T-helper 2 cell treated with Interferon-gamma antibody and Interleukin-4, amounts not matched to agents 5 μg/mL and 100 μg/mL, for 36 hours (primary cell): ENCODE data around the gene SECTM1.

Experiments used
- DNase-seq: peaks from one replicate; pipeline ENCODE4 v3.0.0; 2021; ENCODE audit warnings: low spot score
- H3K27ac Mint-ChIP-seq: one replicate; pipeline ENCODE4 v1.8.0; 2021; ENCODE audit warnings: mild to moderate bottlenecking, mixed read lengths
- H3K27me3 Mint-ChIP-seq: one replicate; pipeline ENCODE4 v1.8.0; 2021; ENCODE audit warnings: low read depth, mixed read lengths
- H3K36me3 Mint-ChIP-seq: one replicate; pipeline ENCODE4 v1.8.0; 2021; ENCODE audit warnings: low read depth, mixed read lengths
- H3K4me1 Mint-ChIP-seq: one replicate; pipeline ENCODE4 v1.8.0; 2021; ENCODE audit warnings: low read depth, mixed read lengths
- H3K4me3 Mint-ChIP-seq: one replicate; pipeline ENCODE4 v1.8.0; 2022; ENCODE audit warnings: mild to moderate bottlenecking, moderate library complexity, mixed read lengths
- H3K9me3 Mint-ChIP-seq: one replicate; pipeline ENCODE4 v1.8.0; 2021; ENCODE audit warnings: mixed read lengths

The SECTM1 gene

DNA sequence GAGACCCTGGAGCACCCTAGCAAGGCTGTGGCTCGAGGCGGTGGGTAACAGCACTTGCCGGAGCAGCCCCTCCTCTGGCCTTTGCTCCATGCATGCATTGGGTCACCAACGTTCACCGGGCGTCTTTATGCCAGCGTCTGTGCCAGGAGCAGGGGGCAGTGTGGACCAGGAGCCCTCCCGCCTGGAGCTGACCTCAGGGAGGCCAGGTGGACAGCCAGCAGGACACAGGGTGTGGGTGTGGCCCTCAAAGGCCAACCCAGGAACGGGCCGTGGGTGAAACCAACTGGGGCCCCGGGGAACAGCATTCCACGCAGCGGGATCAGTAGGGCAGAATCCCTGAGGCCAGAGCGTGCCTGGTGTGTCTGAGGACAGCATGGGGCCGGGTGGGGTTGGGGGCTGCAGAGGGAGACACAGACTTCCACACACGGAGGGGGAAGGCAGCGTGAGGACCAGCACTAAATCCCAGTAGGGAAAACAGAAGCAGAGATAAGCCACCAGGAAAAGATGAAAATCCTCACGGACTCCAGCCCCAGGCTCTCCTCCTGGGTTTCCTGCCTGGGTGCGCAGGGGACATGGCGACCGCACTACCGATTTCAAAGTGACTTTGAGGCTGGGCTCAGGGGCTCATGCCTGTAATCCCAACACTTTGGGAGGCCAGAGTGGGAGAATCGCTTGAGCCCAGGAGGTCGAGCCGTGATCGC, 13.3 kb downstream of the SECTM1 start:
- no peak overlapping the region for H3K27ac Mint-ChIP-seq
- peaks cover 19% of the 10 kb centered on the region for H3K4me1 Mint-ChIP-seq
- no peaks in the 10 kb centered on the region for H3K9me3 Mint-ChIP-seq
- no peak for DNase-seq
- H3K27me3 Mint-ChIP-seq: no peaks in the 10 kb centered on the region
- H3K36me3 Mint-ChIP-seq: peaks cover 7% of the 10 kb centered on the region
- peak overlapping the region; percentile 21 for H3K4me3 Mint-ChIP-seq

DNA sequence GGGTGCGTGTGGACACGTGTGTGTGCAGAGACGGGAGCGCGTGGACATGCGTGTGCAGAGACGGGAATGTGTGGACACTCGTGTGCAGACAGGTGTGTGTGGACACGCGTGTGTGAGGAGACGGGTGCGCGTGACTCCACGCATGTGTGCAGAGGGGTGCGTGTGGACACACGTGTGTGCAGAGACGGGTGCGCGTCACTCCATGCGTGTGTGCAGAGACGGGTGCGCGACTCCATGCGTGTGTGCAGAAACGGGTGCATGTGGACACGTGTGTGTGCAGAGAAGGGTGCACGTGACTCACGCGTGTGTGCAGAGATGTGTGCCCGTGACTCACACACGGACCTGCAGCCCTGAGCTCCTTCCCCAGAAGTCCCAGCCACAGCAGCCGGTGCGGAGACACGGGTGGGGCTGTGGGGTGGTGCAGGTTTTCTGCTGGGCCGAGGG, 13.9 kb downstream of the SECTM1 start:
- H3K27ac Mint-ChIP-seq: no peak overlapping the region
- peaks cover 17% of the 10 kb centered on the region for H3K4me1 Mint-ChIP-seq
- DNase-seq: no peak
- peaks cover 7% of the 10 kb centered on the region for H3K36me3 Mint-ChIP-seq
- H3K4me3 Mint-ChIP-seq: no peak overlapping the region
- H3K9me3 Mint-ChIP-seq: no peaks in the 10 kb centered on the region
- H3K27me3 Mint-ChIP-seq: no peaks in the 10 kb centered on the region

DNA sequence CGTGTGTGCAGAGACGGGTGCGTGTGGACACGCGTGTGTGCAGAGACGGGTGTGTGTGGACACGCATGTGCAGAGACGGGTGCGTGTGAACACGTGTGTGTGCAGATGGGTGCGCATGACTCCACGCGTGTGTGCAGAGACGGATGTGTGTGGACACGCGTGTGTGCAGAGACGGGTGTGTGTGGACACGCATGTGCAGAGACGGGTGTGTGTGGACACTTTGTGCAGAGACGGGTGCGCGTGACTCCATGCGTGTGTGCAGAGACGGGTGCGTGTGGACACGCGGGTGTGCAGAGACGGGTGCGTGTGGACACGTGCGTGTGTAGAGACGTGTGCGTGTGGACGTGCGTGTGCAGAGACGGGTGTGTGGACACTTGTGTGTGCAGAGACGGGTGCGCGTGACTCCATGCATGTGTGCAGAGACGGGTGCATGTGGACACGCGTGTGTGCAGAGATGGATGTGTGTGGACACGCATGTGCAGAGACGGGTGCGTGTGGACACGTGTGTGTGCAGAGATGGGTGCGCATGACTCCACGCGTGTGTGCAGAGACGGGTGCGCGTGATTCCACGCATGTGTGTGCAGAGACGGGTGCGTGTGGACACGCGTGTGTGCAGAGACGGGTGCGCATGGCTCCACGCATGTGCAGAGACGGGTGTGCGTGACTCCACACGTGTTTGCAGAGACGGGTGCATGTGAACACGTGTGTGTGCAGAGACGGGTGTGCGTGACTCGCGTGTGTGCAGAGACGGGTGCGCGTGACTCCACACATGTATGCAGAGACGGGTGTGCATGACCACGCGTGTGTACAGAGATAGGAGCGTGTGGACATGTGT, 14.6 kb downstream of the SECTM1 start:
- peaks cover 9% of the 10 kb centered on the region for H3K36me3 Mint-ChIP-seq
- peaks cover 17% of the 10 kb centered on the region for H3K4me1 Mint-ChIP-seq
- H3K27me3 Mint-ChIP-seq: no peaks in the 10 kb centered on the region
- no peak for DNase-seq
- H3K27ac Mint-ChIP-seq: no peak overlapping the region
- no peak overlapping the region for H3K4me3 Mint-ChIP-seq
- no peaks in the 10 kb centered on the region for H3K9me3 Mint-ChIP-seq

DNA sequence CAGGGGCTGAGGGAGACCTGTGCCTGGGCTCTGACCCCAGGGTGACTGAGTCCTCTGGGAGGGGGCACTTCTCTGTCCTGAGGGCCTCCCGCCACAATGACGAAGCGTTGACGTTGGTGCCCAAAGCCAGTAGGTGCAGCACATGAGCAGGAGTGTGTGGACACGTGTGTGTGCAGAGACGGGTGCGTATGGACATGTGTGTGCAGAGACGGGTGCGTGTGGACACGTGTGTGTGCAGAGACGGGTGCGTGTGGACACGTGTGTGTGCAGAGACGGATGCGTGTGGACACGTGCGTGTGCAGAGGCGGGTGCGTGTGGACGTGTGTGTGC, 15.4 kb downstream of the SECTM1 start:
- Mint-ChIP-seq H3K27ac (no peak overlapping the region), H3K36me3 (peaks cover 16% of the 10 kb centered on the region), H3K4me3 (no peak overlapping the region), H3K9me3 (no peaks in the 10 kb centered on the region), H3K4me1 (peaks cover 17% of the 10 kb centered on the region), H3K27me3 (no peaks in the 10 kb centered on the region)
- no peak for DNase-seq

DNA sequence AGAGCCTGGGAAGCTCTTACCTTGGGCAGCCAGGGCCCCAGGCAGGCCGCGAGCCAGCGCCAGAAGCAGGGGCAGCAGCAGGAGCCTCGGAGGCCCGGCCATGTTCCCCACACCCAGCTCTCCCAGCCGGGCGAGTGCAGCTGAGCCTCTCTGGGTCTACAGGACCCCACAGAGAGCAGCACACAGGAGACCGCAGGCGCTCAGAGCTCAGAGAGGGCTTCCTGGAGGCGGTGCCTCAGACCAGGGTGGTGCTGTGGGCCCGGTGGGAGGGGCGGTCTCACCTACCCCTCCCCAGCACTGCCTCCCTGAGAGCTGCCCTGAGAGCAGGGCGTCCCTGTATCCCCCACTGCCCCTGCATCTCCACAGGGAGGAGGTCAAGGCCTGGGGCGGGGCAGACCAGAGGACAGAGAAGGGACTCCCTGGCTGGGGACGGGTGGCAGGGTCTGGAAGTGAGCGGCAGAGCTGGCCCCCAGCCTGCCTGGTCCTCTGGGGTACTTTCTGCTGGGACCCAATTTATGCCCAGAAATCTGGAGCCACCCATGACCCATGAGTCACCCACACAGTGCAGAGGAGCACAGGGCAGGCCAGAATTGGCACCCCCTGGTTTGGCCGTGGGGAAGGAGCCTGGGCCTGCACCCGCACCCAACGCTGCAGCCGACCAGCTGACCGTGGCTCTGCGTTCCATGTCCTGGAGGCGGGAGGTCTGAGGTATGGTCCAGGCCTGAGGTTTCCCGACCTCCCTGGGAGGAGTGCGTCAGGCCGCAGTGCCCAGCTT, 16.0 kb downstream of the SECTM1 start, which contains the start of gene CD7:
CD7 (minus strand) TSS at position 215 of the 775 bp plus-strand sequence; CDS start at position 102, 113 bp downstream.
- H3K9me3 Mint-ChIP-seq: no peaks in the 10 kb centered on the region
- peaks cover 17% of the 10 kb centered on the region for H3K4me1 Mint-ChIP-seq
- H3K27me3 Mint-ChIP-seq: no peaks in the 10 kb centered on the region
- peaks cover 16% of the 10 kb centered on the region for H3K36me3 Mint-ChIP-seq
- H3K4me3 Mint-ChIP-seq: no peak within 1 kb of the TSS
- peak within 1 kb of the TSS; percentile 86 for H3K27ac Mint-ChIP-seq
- DNase-seq: peak; percentile 62

DNA sequence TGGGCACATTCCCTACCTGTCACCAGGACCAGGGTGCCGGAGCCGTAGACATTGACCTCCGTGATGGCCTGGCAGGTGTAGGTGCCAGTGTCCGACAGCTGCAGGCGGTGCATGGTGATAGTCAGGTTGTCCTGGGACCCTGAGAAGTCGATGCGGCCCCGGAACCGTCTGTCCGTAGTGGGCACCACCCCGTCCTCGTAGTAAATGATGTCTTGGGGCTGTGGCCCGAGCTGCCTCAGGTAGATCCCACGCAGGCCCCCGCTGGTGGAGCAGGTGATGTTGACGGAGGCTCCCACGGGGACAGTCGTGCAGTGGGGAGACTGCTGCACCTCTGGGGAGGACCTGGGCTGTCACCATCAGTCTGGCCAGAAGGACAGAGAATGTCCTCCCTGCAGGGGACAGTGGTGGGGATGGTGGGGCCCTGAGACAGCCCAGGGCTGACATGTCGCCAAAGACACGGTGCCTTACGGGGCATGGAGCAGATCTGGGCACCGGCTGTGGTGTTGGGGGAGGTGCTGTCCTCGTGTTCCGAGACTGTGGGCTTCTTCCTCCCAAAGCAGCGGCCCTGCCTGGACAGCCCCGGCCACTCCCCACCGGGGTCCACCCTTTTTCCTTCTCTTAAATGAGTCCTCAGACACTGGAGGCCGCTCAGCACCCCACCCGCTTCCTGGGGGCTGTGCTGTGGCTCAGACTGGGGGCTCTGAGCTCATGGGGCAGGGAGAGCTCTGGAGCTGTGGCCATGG, 16.7 kb downstream of the SECTM1 start:
- peaks cover 17% of the 10 kb centered on the region for H3K4me1 Mint-ChIP-seq
- no peak for DNase-seq
- H3K9me3 Mint-ChIP-seq: no peaks in the 10 kb centered on the region
- H3K4me3 Mint-ChIP-seq: no peak overlapping the region
- peaks cover 16% of the 10 kb centered on the region for H3K36me3 Mint-ChIP-seq
- H3K27ac Mint-ChIP-seq: peak overlapping the region; percentile 78
- H3K27me3 Mint-ChIP-seq: no peaks in the 10 kb centered on the region

DNA sequence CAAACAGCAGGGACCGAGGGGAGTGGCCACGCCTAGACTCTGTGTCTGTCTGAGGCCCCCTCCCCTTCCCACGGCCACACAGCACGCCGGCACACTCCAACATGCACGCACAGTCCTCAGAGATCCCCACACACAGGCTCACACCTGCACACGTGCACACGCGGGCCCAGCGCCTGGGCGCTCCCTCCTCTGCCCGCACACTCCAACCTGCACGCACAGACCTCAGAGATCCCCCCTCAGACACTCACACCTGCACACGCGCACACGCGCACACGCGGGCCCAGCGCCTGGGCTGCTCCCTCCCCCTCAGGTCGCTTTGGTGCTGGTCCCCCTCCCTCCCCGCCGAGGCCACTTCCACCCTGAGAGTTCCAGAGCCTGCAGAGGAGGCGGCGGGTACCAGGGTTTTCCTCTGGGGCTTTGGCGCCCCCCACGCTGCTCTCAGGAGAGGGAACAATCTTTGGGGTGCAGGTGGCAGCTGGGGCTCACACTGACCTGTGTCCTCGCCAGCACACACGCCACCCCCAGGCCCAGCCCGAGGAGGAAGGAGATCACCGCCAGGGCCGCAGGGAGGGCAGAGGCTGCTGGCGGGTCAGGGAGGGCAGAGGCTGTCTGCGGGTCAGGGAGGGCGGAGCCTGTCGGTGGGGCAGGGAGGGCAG, 17.7 kb downstream of the SECTM1 start:
- Mint-ChIP-seq H3K9me3 (no peaks in the 10 kb centered on the region), H3K36me3 (peaks cover 16% of the 10 kb centered on the region), H3K4me1 (peaks cover 12% of the 10 kb centered on the region), H3K4me3 (no peak overlapping the region), H3K27me3 (no peaks in the 10 kb centered on the region), H3K27ac (peak overlapping the region; percentile 86)
- DNase-seq: no peak

DNA sequence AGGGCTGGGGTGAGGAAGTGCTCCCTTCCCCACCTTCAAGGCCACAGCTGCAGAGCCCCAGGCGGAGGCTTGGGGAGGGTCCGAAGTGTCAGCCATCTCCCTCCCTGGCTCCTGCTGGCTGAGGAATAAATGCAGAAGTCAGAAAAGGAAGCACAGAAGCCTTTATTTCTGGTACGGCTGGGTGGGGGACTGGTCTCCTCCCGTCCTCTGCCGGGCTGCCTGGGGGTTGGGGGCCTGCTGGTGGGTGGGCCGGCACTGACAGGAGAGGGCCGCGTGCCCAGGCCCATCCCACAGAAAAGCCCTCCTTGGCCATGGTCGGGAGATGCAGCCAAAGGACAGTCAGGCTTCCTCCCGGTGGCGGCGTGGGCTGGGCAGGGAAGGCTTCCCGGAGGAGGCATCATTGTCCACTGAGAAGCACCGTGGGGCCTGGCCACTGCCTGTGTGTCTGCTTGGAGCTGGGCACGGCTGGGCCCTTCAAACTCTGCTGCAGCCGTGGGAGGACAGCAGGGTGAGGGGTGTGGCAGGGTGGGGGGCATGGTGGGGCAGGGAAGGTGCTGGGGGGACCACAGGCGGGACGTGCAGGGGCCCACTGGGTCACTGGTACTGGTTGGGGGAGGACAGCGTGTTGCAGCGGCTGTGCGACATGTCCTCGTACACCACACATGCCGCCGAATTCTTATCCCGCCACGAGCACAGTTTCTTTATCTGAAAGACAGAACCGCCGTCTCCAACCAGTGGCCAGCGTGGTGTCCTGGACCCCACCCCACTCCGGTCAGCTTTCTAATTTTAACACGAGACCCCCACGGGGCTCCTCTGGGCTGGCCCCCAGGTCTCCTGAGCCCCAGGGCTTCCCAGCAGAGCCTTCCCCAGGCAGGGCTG, 18.6 kb downstream of the SECTM1 start:
- Mint-ChIP-seq H3K4me3 (peak overlapping the region; percentile 21), H3K4me1 (peaks cover 10% of the 10 kb centered on the region), H3K27ac (no peak overlapping the region), H3K27me3 (no peaks in the 10 kb centered on the region), H3K9me3 (no peaks in the 10 kb centered on the region), H3K36me3 (peaks cover 16% of the 10 kb centered on the region)
- DNase-seq: no peak

DNA sequence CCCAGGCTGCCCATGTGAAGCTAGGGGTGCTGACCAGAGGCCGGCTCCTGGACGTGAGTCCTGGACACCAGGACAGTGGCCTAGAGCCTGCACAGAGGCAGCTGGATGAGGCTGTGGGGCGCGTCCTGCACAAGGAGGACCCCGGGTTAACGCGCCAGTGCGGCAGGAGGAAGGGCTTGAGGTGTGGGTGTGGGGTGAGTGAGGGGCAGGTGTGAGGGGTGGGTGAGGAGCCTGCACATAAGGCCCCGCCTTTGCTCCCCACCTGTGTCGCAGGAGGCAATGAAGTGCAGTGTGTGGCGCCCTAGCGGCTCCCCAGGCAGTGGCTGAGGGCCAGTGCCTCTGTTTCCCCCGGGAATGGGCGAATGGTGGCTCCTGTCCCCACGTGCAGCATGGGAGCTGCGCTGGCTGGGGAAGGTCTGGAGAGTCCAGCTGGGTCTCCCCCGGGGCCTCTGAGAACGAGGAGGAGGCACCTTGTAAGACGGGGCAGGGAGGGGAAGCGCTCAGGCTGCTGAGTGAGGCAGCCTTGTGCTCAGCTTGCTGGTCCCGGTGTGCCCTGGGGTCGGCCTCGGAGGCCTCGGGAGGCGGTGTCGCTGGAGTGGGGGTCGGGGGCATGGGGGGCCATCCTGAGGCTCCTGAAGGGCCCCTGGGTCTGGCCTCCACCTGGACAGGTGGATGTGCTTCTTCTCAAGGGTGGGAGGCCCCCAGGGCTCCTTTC, 19.4 kb downstream of the SECTM1 start:
- peaks cover 16% of the 10 kb centered on the region for H3K36me3 Mint-ChIP-seq

DNA sequence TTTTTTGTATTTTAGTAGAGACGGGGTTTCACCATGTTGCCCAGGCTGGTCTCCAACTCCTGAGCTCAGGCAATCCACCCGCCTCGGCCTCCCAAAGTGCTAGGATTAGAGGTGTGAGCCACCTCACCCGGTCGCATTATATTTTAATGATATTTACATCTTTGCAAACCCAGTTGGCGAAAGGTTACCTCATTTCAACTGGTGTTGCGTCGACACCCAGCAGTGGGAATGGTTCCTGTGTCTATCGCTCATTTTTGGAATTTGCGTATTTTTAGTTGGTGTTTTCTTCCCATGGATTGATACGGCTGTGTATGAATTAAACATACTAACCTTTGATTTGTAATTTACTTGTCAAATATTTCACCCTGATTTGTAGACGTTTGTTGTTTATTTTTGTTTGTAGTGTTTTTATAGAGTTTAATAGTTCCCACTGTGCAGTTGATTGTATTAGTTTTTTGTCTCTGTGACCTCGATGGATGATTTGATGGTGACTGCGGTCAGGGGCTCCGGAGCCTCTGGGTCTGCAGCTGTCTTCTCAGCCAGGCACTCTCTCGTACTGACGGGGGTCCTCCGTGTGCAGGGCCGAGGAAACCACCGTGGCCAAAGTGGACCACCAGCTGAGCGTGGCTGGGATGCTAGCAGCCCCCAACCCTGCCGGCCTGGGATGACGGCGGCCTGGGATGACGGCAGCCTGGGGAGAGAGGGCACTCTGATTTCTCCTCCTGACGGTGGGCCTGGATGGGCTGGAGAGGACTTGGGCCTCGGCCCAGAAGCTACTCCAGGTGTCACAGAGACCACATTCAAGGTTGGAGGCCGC, 20.2 kb downstream of the SECTM1 start:
- Mint-ChIP-seq H3K9me3 (no peaks in the 10 kb centered on the region), H3K4me3 (no peak overlapping the region), H3K36me3 (peaks cover 16% of the 10 kb centered on the region), H3K27ac (no peak overlapping the region), H3K4me1 (peaks cover 12% of the 10 kb centered on the region), H3K27me3 (peaks cover 2% of the 10 kb centered on the region)
- DNase-seq: no peak

More for the DNA sequence above, 19.4 kb downstream of the SECTM1 start:
- H3K9me3 Mint-ChIP-seq: no peaks in the 10 kb centered on the region
- H3K4me1 Mint-ChIP-seq: peaks cover 10% of the 10 kb centered on the region
- no peaks in the 10 kb centered on the region for H3K27me3 Mint-ChIP-seq
- H3K4me3 Mint-ChIP-seq: peak overlapping the region; percentile 44
- no peak overlapping the region for H3K27ac Mint-ChIP-seq
- DNase-seq: no peak

DNA sequence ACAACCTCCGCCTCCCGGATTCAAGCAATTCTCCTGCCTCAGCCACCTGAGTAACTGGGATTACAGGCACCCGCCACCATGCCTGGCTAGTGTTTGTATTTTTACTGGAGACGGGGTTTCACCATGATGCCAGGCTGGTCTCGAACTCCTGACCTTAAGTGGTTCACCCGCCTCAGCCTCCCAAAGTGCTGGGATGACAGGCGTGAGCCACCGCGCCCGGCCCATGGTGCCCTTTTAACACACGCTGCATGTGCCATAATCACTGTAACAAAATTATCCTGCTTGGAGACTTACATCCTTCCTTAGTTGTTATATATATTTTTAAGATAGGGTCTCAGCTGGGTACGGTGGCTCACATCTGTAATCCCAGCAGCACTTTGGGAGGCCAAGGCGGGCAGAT, 21.6 kb downstream of the SECTM1 start:
- Mint-ChIP-seq H3K36me3 (peaks cover 16% of the 10 kb centered on the region), H3K27me3 (peaks cover 2% of the 10 kb centered on the region), H3K4me1 (peaks cover 12% of the 10 kb centered on the region), H3K4me3 (no peak overlapping the region), H3K27ac (no peak overlapping the region), H3K9me3 (no peaks in the 10 kb centered on the region)
- DNase-seq: no peak
